ENCODE data around the gene CALML6.

DNA sequence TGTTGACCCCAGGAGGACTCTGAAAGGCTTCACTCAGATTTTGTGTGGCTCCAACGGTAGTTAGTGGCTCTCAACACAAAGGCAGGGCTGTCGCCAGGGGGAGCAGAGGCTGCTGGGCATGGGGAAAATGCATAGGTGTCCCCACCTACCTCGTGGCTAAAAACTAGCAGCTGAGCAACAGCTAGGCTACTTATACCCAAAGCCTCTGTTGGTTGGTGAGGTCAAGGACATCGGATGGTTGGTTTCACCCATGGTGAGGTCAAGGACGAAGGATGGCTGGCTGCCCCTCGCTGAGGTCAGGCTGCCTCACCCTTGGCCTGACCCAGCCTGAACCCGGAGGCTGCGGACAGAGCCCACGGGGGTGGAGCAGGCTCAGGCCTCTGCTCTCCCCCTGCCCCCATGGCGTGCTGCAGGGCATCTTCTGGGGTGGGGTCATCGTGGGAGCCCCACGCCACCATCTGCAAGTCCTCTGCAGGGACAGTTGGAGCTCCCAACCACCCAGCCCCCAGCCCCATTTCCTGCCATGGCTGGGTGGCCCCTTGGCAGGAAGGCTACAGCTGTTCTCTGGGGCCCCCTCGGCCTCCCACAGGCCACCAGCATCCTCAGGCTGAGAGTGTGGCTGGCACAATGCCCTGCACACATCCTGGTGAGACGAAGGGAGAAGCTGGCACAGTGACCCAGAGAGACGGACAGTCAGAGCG is 15.6 kb upstream of the CALML6 start:
- TF ChIP-seq, protein P1, sequence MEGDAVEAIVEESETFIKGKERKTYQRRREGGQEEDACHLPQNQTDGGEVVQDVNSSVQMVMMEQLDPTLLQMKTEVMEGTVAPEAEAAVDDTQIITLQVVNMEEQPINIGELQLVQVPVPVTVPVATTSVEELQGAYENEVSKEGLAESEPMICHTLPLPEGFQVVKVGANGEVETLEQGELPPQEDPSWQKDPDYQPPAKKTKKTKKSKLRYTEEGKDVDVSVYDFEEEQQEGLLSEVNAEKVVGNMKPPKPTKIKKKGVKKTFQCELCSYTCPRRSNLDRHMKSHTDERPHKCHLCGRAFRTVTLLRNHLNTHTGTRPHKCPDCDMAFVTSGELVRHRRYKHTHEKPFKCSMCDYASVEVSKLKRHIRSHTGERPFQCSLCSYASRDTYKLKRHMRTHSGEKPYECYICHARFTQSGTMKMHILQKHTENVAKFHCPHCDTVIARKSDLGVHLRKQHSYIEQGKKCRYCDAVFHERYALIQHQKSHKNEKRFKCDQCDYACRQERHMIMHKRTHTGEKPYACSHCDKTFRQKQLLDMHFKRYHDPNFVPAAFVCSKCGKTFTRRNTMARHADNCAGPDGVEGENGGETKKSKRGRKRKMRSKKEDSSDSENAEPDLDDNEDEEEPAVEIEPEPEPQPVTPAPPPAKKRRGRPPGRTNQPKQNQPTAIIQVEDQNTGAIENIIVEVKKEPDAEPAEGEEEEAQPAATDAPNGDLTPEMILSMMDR (tag by site-specific recombination; IDR thresholded peaks at IDR 0.05) = no peak
- TF ChIP-seq ZNF335 (tag by site-specific recombination; conservative IDR thresholded peaks at IDR 0.05) = no peak
- no peak for TF ChIP-seq WT1 (tag by site-specific recombination; IDR thresholded peaks at IDR 0.05)
- no peak for TF ChIP-seq ZNF658 (tag by site-specific recombination; IDR thresholded peaks at IDR 0.05)
- TF ChIP-seq, protein P2, sequence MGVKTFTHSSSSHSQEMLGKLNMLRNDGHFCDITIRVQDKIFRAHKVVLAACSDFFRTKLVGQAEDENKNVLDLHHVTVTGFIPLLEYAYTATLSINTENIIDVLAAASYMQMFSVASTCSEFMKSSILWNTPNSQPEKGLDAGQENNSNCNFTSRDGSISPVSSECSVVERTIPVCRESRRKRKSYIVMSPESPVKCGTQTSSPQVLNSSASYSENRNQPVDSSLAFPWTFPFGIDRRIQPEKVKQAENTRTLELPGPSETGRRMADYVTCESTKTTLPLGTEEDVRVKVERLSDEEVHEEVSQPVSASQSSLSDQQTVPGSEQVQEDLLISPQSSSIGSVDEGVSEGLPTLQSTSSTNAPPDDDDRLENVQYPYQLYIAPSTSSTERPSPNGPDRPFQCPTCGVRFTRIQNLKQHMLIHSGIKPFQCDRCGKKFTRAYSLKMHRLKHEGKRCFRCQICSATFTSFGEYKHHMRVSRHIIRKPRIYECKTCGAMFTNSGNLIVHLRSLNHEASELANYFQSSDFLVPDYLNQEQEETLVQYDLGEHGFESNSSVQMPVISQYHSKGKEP (tag by site-specific recombination; IDR thresholded peaks at IDR 0.05) = no peak
- no peak for TF ChIP-seq ZNF175 (tag by site-specific recombination; IDR thresholded peaks at IDR 0.05)
